ENCODE results near the gene DNAAF8.
A peak's percentile ranks its signal among the peaks of the same experiment; 100 is the strongest.

Gene DNAAF8

GRCh38 chr16:4766875-4767628, 32.7 kb downstream of the DNAAF8 start, which contains the start of gene ZNF500:
ZNF500 (minus strand) TSS chr16:4767162; CDS start chr16:4765978, 1,184 bp downstream.
- TF ChIP-seq CTCF (conservative IDR thresholded peaks at IDR 0.05; ENCODE audit: low read depth) = no peak
- peak within 1 kb of the TSS; percentile 85 for H3K27ac ChIP-seq
- peak; percentile 96 for DNase-seq (ENCODE audit: low spot score)
- ChIA-PET POLR2A (ENCODE audit: low non-redundant PET) (no interaction called here), CTCF (interaction anchor here (0.9 kb wide), 1 partner anchor 21 kb away, joined by 5 read pairs; the partner anchor contains the start of gene SEPTIN12)

GRCh38 chr16:4767872-4768548, 33.7 kb downstream of the DNAAF8 start:
- peak overlapping the region; percentile 85 for H3K27ac ChIP-seq
- ChIA-PET CTCF (no interaction called here), POLR2A (ENCODE audit: low non-redundant PET) (no interaction called here)
- DNase-seq (ENCODE audit: low spot score) = no peak
- TF ChIP-seq CTCF (conservative IDR thresholded peaks at IDR 0.05; ENCODE audit: low read depth) = no peak

GRCh38 chr16:4768549-4769305, 34.4 kb downstream of the DNAAF8 start:
- POLR2A ChIA-PET (ENCODE audit: low non-redundant PET) = interaction anchor here (0.5 to 0.7 kb wide), 2 partner anchors 9 to 26 kb away, joined by 3 to 7 read pairs; no protein-coding TSS in a partner anchor
- peak; percentile 97 for DNase-seq (ENCODE audit: low spot score)
- no peak for TF ChIP-seq CTCF (conservative IDR thresholded peaks at IDR 0.05; ENCODE audit: low read depth)
- CTCF ChIA-PET = interaction anchor here (1.0 kb wide), 1 partner anchor 26 kb away, joined by 3 read pairs; no protein-coding TSS in a partner anchor
- H3K27ac ChIP-seq = peak overlapping the region; percentile 85

GRCh38 chr16:4769306-4769638, 34.9 kb downstream of the DNAAF8 start:
- peak overlapping the region; percentile 85 for H3K27ac ChIP-seq
- ChIA-PET CTCF (interaction anchor here (1.0 kb wide), 1 partner anchor 25 kb away, joined by 3 read pairs; no protein-coding TSS in a partner anchor), POLR2A (ENCODE audit: low non-redundant PET) (interaction anchor here (0.7 kb wide), 1 partner anchor 8 kb away, joined by 3 read pairs; no protein-coding TSS in a partner anchor)
- TF ChIP-seq CTCF (conservative IDR thresholded peaks at IDR 0.05; ENCODE audit: low read depth) = no peak
- no peak for DNase-seq (ENCODE audit: low spot score)

GRCh38 chr16:4771646-4772045, 37.3 kb downstream of the DNAAF8 start:
- POLR2A ChIA-PET (ENCODE audit: low non-redundant PET) = no interaction called here
- CTCF ChIA-PET = no interaction called here
- no peak for DNase-seq (ENCODE audit: low spot score)
- no peak for TF ChIP-seq CTCF (conservative IDR thresholded peaks at IDR 0.05; ENCODE audit: low read depth)
- H3K27ac ChIP-seq = no peak overlapping the region

- DNase-seq (ENCODE audit: low spot score) = no peak
- no peak overlapping the region for H3K27ac ChIP-seq
- ChIA-PET CTCF (interaction anchor here (0.6 kb wide), 1 partner anchor 57 kb away, joined by 3 read pairs; no protein-coding TSS in a partner anchor), POLR2A (ENCODE audit: low non-redundant PET) (no interaction called here)
- TF ChIP-seq CTCF (conservative IDR thresholded peaks at IDR 0.05; ENCODE audit: low read depth) = no peak
These were observed 38.0 kb downstream of the DNAAF8 start for GRCh38 chr16:4772351-4772750.

Measured in RWPE1 (cell line).